Measurements from ENCODE around the gene LIG1.

The LIG1 gene

GRCh38 chr19:48169939-48170803, at the start of gene LIG1, which contains the start of gene ZSWIM9:
Gene LIG1 (minus strand): TSS chr19:48170344. CDS start chr19:48165566, 4,778 bp downstream.
Gene ZSWIM9 (plus strand): TSS chr19:48170680. CDS start chr19:48171803, 1,123 bp downstream.
- DNase-seq (ENCODE audit: insufficient read length, low spot score) (peak; percentile 98), FAIRE-seq (no peak)
- TF ChIP-seq CTCF (IDR thresholded peaks at IDR 0.05; ENCODE audit: insufficient read depth, missing control alignments), result no peak

GRCh38 chr19:48218997-48219396, 48.9 kb upstream of the LIG1 start:
- FAIRE-seq (no peak), DNase-seq (ENCODE audit: insufficient read length, low spot score) (no peak)
- no peak for TF ChIP-seq CTCF (IDR thresholded peaks at IDR 0.05; ENCODE audit: insufficient read depth, missing control alignments)

GRCh38 chr19:48216933-48217332, 46.8 kb upstream of the LIG1 start:
- FAIRE-seq (no peak), DNase-seq (ENCODE audit: insufficient read length, low spot score) (no peak)

GRCh38 chr19:48213959-48214358, 43.8 kb upstream of the LIG1 start:
- FAIRE-seq (no peak), DNase-seq (ENCODE audit: insufficient read length, low spot score) (no peak)
- no peak for TF ChIP-seq CTCF (IDR thresholded peaks at IDR 0.05; ENCODE audit: insufficient read depth, missing control alignments)

More at GRCh38 chr19:48216933-48217332, 46.8 kb upstream of the LIG1 start:
- TF ChIP-seq CTCF (IDR thresholded peaks at IDR 0.05; ENCODE audit: insufficient read depth, missing control alignments), result no peak

- DNase-seq (ENCODE audit: insufficient read length, low spot score), result no peak
- FAIRE-seq, result no peak
- no peak for TF ChIP-seq CTCF (IDR thresholded peaks at IDR 0.05; ENCODE audit: insufficient read depth, missing control alignments)
Observed at GRCh38 chr19:48210005-48210404, 39.9 kb upstream of the LIG1 start.

- TF ChIP-seq CTCF (IDR thresholded peaks at IDR 0.05; ENCODE audit: insufficient read depth, missing control alignments), result no peak
- FAIRE-seq, result no peak
Observed at GRCh38 chr19:48206397-48207093, 36.4 kb upstream of the LIG1 start.

More at GRCh38 chr19:48206397-48207093, 36.4 kb upstream of the LIG1 start:
- no peak for DNase-seq (ENCODE audit: insufficient read length, low spot score)
